Heart left ventricle (tissue), 16 donors: ENCODE data around the gene RPS2. TPM values are rescaled to one million over a fixed set of nuclear protein-coding genes. Genes with fewer than 3 reads are reported as not detected.

Source experiments
- ATAC-seq, 4 donors: fragments of 200-7000 bp; cut with Tn5 transposase; one replicate each; pipeline ENCODE4 v1.9.1; 2020 to 2022; ENCODE audit warnings: moderate library complexity in 4 of 4, mild to moderate bottlenecking in 3 of 4, moderate number of reproducible peaks in 1 of 4
- DNase-seq, 5 donors: peaks; one replicate each; pipeline ENCODE4 v3.0.0-alpha.2; 2020
- H3K27ac ChIP-seq, 12 donors: fragments of 200-600 bp; sonication (generic) in 4 of 12; one replicate each; pipeline versions ENCODE4 v1.5.0 to v1.8.0; 2016 to 2022; ENCODE audit warnings: mild to moderate bottlenecking in 2 of 12
- H3K27me3 ChIP-seq, 9 donors: fragments of 200-600 bp; sonication (generic) in 2 of 9; one replicate each; pipeline versions ENCODE4 v1.5.1 to v1.8.0; 2016 to 2022; ENCODE audit warnings: mild to moderate bottlenecking in 3 of 9
- H3K36me3 ChIP-seq, 9 donors: fragments of 200-600 bp; sonication (generic) in 2 of 9; one replicate each; pipeline versions ENCODE4 v1.5.0 to v1.8.0; 2018 to 2022; ENCODE audit warnings: mild to moderate bottlenecking in 2 of 9
- H3K4me1 ChIP-seq, 12 donors: fragments of 200-600 bp; sonication (generic) in 4 of 12; one replicate each; pipeline versions ENCODE4 v1.5.0 to v1.8.0; 2016 to 2022; ENCODE audit warnings: mild to moderate bottlenecking in 3 of 12
- H3K4me3 ChIP-seq, 12 donors: fragments of 200-600 bp; sonication (generic) in 4 of 12; one replicate each; pipeline versions ENCODE4 v1.5.0 to v1.8.0; 2017 to 2022; ENCODE audit warnings: mild to moderate bottlenecking in 9 of 12, moderate library complexity in 4 of 12
- H3K9me3 ChIP-seq, 12 donors: fragments of 200-600 bp; sonication (generic) in 4 of 12; one replicate each; pipeline versions ENCODE4 v1.5.0 to v1.8.0; 2016 to 2022; ENCODE audit warnings: mild to moderate bottlenecking in 1 of 12
- CTCF ChIP-seq, 12 donors: fragments of 200-600 bp; sonication (generic) in 4 of 12; IDR thresholded peaks; one replicate each; pipeline versions ENCODE4 v1.5.0 to v1.8.0; 2018 to 2022; ENCODE audit warnings: antibody characterized with exemption in 12 of 12, mild to moderate bottlenecking in 5 of 12
- POLR2A ChIP-seq, 2 donors: fragments of 450-650 bp; IDR thresholded peaks; one replicate each; pipeline ENCODE4 v1.6.1; 2017; ENCODE audit warnings: antibody characterized with exemption in 2 of 2, mild to moderate bottlenecking in 2 of 2, moderate library complexity in 2 of 2
- WGBS, 4 donors: extraction: QIAGEN DNeasy Blood & Tissue Kit in 2 of 4; methylation state at CpG; one replicate each; pipeline versions ENCODE4 v1.1.5 to v1.1.7; 2013 to 2018; 5-methylcytosine and 5-hydroxymethylcytosine counted together
- intact Hi-C, 10 donors: fragments of 100-400 bp; cut with DNase I; formaldehyde crosslinking; loops; one replicate each; pipeline versions ENCODE4 v1.11.1 to v1.14.2; 2022
- polyA plus RNA-seq, 2 donors: library from polyadenylated mRNA; stranded (reverse); fragments of 200-250 nt; gene quantifications; one replicate each; pipeline ENCODE4 v1.2.3, GENCODE V29; 2013
- total RNA-seq, 9 donors: library from RNA; depleted of rRNA in 2 of 9; stranded (reverse); fragments of >200 nt in 2 of 9; fragmentation: NEBNext Ultra II Directional in 3 of 9; extraction: Animal tissue kit (Norgen Biotek cat#: 25700) in 3 of 9; gene quantifications; one replicate each; pipeline versions ENCODE4 v1.1.0 to v1.2.4, GENCODE V29; 2016 to 2023
- donor health status: ischemic (EF 13 %, LVEDD 7.1; RV severe dilation, severe dysfunction).
- donor health status: healthy with polysubstance abuse.
- donor health status: DM: no; HTN: yes; CAD: no.
- donor health status: DM: no; HTN: no; CAD: no.
- donor health status: ischemic (EF 25% LVEDD 6.9; RV normal size, moderate dysfunction).
- donor health status: ischemic (EF 25% LVEDD 5.7; RV mildly dilated, moderate dysfunction).
- donor health status: healthy.
- donor health status: DM: yes; HTN: yes; CAD: no.
- donor health status: ischemic (EF 35%, LVEDD 5.7; RV mildly dilated, moderate dysfunction).
- donor health status: nonischemic (EF 11% LVEDD 7.7; RV severe dilation, severe dysfunction).
- donor health status: DM: yes; HTN: yes; CAD: no.
- donor health status: PGD.
- donor health status: ischemic (EF 29% LVEDD 5.4; RV normal size, mild dysfunction).
- donor health status: nonischemic (EF 23%, LVEDD 6.1; RV moderate dilation, normal function).

The RPS2 gene
- total and polyA plus RNA-seq, 11 donors = 673 to 2,484 (median 1,002) TPM

- Histone ChIP-seq H3K27ac (peak overlapping the region; percentile 58 to 94 (median 88)), H3K4me1 (peaks cover 20 to 60% (median 43%) of the 10 kb centered on the region in 12 donors), H3K9me3 (no peaks in the 10 kb centered on the region), H3K27me3 (no peaks in the 10 kb centered on the region), H3K4me3 (peak overlapping the region; percentile 69 to 100 (median 94)), H3K36me3 (no peaks in the 10 kb centered on the region)
- intact Hi-C loops = loop anchor here in 2 of 10 donors (2.0 to 10.0 kb wide), 3 partner anchors 24 to 496 kb away; partner anchors contain the start of genes GFER (in 1 of the 2) and TRAF7 (in 1 of the 2)
- TF ChIP-seq CTCF (IDR thresholded peaks at IDR 0.05) = no peak
- no peak for TF ChIP-seq POLR2A (IDR thresholded peaks at IDR 0.05)
- DNase-seq = peak in 2 of 5 donors; percentile 33 to 34
- peak in 2 of 4 donors; percentile 2 to 15 for ATAC-seq
- 0 to 1% (median 0%) methylated on average over 1 to 55 of the region's 55 CpGs for whole genome bisulfite sequencing, 4 donors
These were observed 44.6 kb upstream of the RPS2 start for GRCh38 chr16:2009164-2009711.

GRCh38 chr16:2008631-2009163 lies 44.1 kb upstream of the RPS2 start:
- DNase-seq (peak in 2 of 5 donors; percentile 23 to 32), ATAC-seq (no peak)
- Histone ChIP-seq H3K36me3 (no peaks in the 10 kb centered on the region), H3K4me3 (peak overlapping the region; percentile 69 to 100 (median 94)), H3K4me1 (peaks cover 20 to 66% (median 48%) of the 10 kb centered on the region in 12 donors), H3K27me3 (no peaks in the 10 kb centered on the region), H3K9me3 (no peaks in the 10 kb centered on the region), H3K27ac (peak overlapping the region; percentile 58 to 94 (median 88))
- 7 to 17% (median 7%) methylated on average over 16 to 23 of the region's 23 CpGs for WGBS, 4 donors
- intact Hi-C loops = loop anchor here in 2 of 10 donors (2.0 to 10.0 kb wide), 3 partner anchors 24 to 496 kb away; partner anchors contain the start of genes GFER (in 1 of the 2) and TRAF7 (in 1 of the 2)
- no peak for TF ChIP-seq POLR2A (IDR thresholded peaks at IDR 0.05)
- TF ChIP-seq CTCF (IDR thresholded peaks at IDR 0.05) = no peak

DNA sequence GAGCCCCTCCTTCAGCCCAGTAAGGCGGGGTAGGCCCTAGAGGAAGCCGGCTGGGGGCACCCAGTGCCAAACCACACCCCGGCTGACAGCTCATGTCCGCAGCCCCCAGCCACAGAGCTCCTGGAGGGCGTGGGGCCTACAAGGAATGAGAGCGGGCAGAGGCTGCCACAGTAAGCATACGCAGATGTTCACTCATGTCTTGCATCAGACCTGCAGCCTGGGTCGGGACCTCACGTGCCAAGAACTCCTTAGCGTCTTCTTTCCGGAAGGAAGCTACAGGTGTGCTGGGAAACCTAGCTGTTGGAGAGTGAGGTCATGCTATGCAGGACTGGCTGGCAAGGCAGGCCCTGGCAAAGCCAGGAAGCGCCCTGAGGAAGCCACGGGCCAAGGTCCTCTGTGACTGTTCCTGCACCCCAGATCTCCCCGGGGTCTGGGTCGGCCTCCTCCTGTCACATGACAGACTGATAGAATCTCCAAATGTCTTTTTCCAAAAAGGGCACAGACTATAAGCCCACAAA lies 43.4 kb upstream of the RPS2 start:
- H3K9me3 ChIP-seq = no peaks in the 10 kb centered on the region
- DNase-seq (peak in 2 of 5 donors; percentile 24 to 39), ATAC-seq (no peak)
- peak overlapping the region in 3 of 12 donors; percentile 88 to 89 (median 88) for H3K27ac ChIP-seq
- H3K4me1 ChIP-seq = peaks cover 20 to 72% (median 52%) of the 10 kb centered on the region in 12 donors
- 48 to 59% (median 53%) methylated on average over 10 to 15 of the region's 15 CpGs for WGBS, 4 donors
- H3K4me3 ChIP-seq = peak overlapping the region in 9 of 12 donors; percentile 69 to 100 (median 97)
- H3K27me3 ChIP-seq = no peaks in the 10 kb centered on the region
- no peak for TF ChIP-seq CTCF (IDR thresholded peaks at IDR 0.05)
- TF ChIP-seq POLR2A (IDR thresholded peaks at IDR 0.05) = no peak
- H3K36me3 ChIP-seq = peaks cover 0 to 5% (median 2%) of the 10 kb centered on the region in 9 donors
- intact Hi-C loops = loop anchor here in 2 of 10 donors (2.0 to 10.0 kb wide), 3 partner anchors 23 to 497 kb away; partner anchors contain the start of genes GFER (in 1 of the 2) and TRAF7 (in 1 of the 2)
